H1 (cell line): ENCODE results near the gene BRSK2. TPM values are rescaled to one million over a fixed set of nuclear protein-coding genes. Genes with fewer than 3 reads are reported as not detected.

ENCODE experiments used
- CREB1 ChIP-seq: IDR thresholded peaks from 2 replicates; pipeline ENCODE4 v1.6.1; 2012; ENCODE audit warnings: inconsistent platforms
- E2F6 ChIP-seq: IDR thresholded peaks from 2 replicates; pipeline ENCODE4 v1.6.1; 2012; ENCODE audit warnings: inconsistent platforms
- JUN ChIP-seq: IDR thresholded peaks from 2 replicates; pipeline ENCODE4 v1.6.1; 2011; ENCODE audit warnings: low read depth, mild to moderate bottlenecking, improper control_type of control experiment, low read length
- POU5F1 ChIP-seq: IDR thresholded peaks from 2 replicates; pipeline ENCODE4 v1.6.1; 2011; ENCODE audit warnings: low read depth, mild to moderate bottlenecking, low read length, moderate library complexity
- SIX5 ChIP-seq: IDR thresholded peaks from 2 replicates; pipeline ENCODE4 v1.6.1; 2011; ENCODE audit warnings: mild to moderate bottlenecking, low read depth, low read length
- polyA plus RNA-seq, 7 experiments: library from polyadenylated mRNA; depleted of rRNA in 3 of 7; stranded (reverse) in 5 of 7; unstranded in 2 of 7; fragments of >200 nt in 5 of 7; fragments of 200-250 nt in 2 of 7; gene quantifications; 1 replicate in 5 of 7; 2 replicates in 1 of 7; 4 replicates in 1 of 7; pipeline versions ENCODE4 v1.2.1 to v1.2.3, GENCODE V29; 2011 to 2013; ENCODE audit warnings: missing spikeins in 2 of 7, mixed read lengths in 2 of 7
- total RNA-seq: library from RNA; stranded (reverse); fragmentation: NEBNext Ultra II Directional; extraction: Animal tissue kit (Norgen Biotek cat#: 25700); gene quantifications from 2 replicates; pipeline ENCODE4 v1.2.1, GENCODE V29; 2021

Gene BRSK2
- total and polyA plus RNA-seq, 2 of the 8 experiments (the other 6 are each of a cell fraction or from before 2014, with no cell fraction given) = 17.3 to 27.1 TPM

GRCh38 chr11:1468002-1468401 lies 78.3 kb downstream of the BRSK2 start (continued):
- TF ChIP-seq E2F6 (no peak), SIX5 (no peak), CREB1 (no peak), JUN (no peak), POU5F1 (no peak)
